Calu3 (cell line): ENCODE measurements around the gene B9D1. TPM values are rescaled to one million over a fixed set of nuclear protein-coding genes. Genes with fewer than 3 reads are reported as not detected.

Experiments used
- BruUV-seq: library from RNA; stranded (reverse); fragments of 400-500 nt; replicated peaks from 2 replicates; lab custom pipeline; 2021; lab: Mats Ljungman, UMichigan
- CTCF ChIA-PET: fragments of 300-600 bp; sonication (Branson Sonifier 250); formaldehyde crosslinking; loops from one replicate; lab custom pipeline; 2022; ENCODE audit warnings: antibody characterized with exemption; lab: Charles Lee
- DNase-seq: peaks from one replicate; pipeline ENCODE4 v3.0.0; 2022
- H3K27ac Mint-ChIP-seq: one replicate; pipeline ENCODE4 v1.8.0; 2022; ENCODE audit warnings: mixed read lengths; ENCODE audit not compliant: unreplicated experiment
- H3K27me3 Mint-ChIP-seq: one replicate; pipeline ENCODE4 v1.8.0; 2022; ENCODE audit warnings: mixed read lengths; ENCODE audit not compliant: unreplicated experiment
- H3K36me3 Mint-ChIP-seq: one replicate; pipeline ENCODE4 v1.8.0; 2022; ENCODE audit warnings: mild to moderate bottlenecking, moderate library complexity, mixed read lengths; ENCODE audit not compliant: insufficient read depth, unreplicated experiment
- H3K4me1 Mint-ChIP-seq: one replicate; pipeline ENCODE4 v1.8.0; 2022; ENCODE audit warnings: mild to moderate bottlenecking, low read depth, mixed read lengths; ENCODE audit not compliant: unreplicated experiment
- H3K4me3 Mint-ChIP-seq: one replicate; pipeline ENCODE4 v1.8.0; 2022; ENCODE audit warnings: mild to moderate bottlenecking, low read depth, moderate library complexity, mixed read lengths; ENCODE audit not compliant: unreplicated experiment
- H3K9me3 Mint-ChIP-seq: one replicate; pipeline ENCODE4 v1.8.0; 2022; ENCODE audit warnings: low read depth, mixed read lengths; ENCODE audit not compliant: unreplicated experiment
- CTCF ChIP-seq: fragments of 200-600 bp; IDR thresholded peaks from one replicate; pipeline ENCODE4 v1.8.0; 2022; ENCODE audit warnings: antibody characterized with exemption; ENCODE audit not compliant: unreplicated experiment
- intact Hi-C: fragments of 100-400 bp; cut with micrococcal nuclease; formaldehyde crosslinking; loops from one replicate; pipeline ENCODE4 v1.10.0; 2022; ENCODE audit not compliant: unreplicated experiment
- microRNA-seq: library from miRNA; unstranded; fragments of <30 nt; microRNA quantifications from one replicate; pipeline ENCODE4 v1.2.0, GENCODE V29; 2022
- total RNA-seq: library from RNA; stranded (reverse); gene quantifications from 2 replicates; pipeline ENCODE4 v1.2.3, GENCODE V29; 2022

The B9D1 gene
- total RNA-seq, 1 experiment from 2014 or later = 14.1 TPM

- intact Hi-C loops = no loop called here
- CTCF ChIA-PET = no interaction called here
- DNase-seq = no peak
- no peaks in the 10 kb centered on the region for H3K36me3 Mint-ChIP-seq
- no peaks in the 10 kb centered on the region for H3K9me3 Mint-ChIP-seq
- no peak overlapping the region for H3K4me3 Mint-ChIP-seq
- no peak for TF ChIP-seq CTCF
- no TSS peak for BruUV-seq
- no peaks in the 10 kb centered on the region for H3K4me1 Mint-ChIP-seq
- no peak overlapping the region for H3K27ac Mint-ChIP-seq
- H3K27me3 Mint-ChIP-seq = no peaks in the 10 kb centered on the region
Observed at GRCh38 chr17:19295473-19296135, 66.9 kb downstream of the B9D1 start.

- no TSS peak for BruUV-seq
- intact Hi-C loops = no loop called here
- Mint-ChIP-seq H3K9me3 (no peaks in the 10 kb centered on the region), H3K4me1 (no peaks in the 10 kb centered on the region), H3K27ac (no peak overlapping the region), H3K4me3 (no peak overlapping the region), H3K27me3 (no peaks in the 10 kb centered on the region), H3K36me3 (no peaks in the 10 kb centered on the region)
- no peak for TF ChIP-seq CTCF
- CTCF ChIA-PET = no interaction called here
- DNase-seq = no peak
Observed at GRCh38 chr17:19294443-19294842, 68.1 kb downstream of the B9D1 start.

Small RNA genes lying within 50 kb of the gene (microRNA-seq; reads per million reads assigned to microRNA genes)
- 1,968 reads per million, percentile 86 among the genes with 10 or more reads in this experiment for gene MIR1180

Other genes starting within 250 kb of the B9D1 start
- gene GRAPL, start 235.1 kb downstream of the B9D1 start, total RNA-seq = not detected in 2 replicates
- gene EPN2, start 125.4 kb downstream of the B9D1 start, total RNA-seq = 31.3 and 31.6 TPM in 2 replicates
- gene MAPK7, start 15.8 kb upstream of the B9D1 start, total RNA-seq = 15.0 and 19.3 TPM in 2 replicates
- gene MFAP4, start 24.5 kb upstream of the B9D1 start, total RNA-seq = not detected in 2 replicates
- gene RNF112, start 48.5 kb upstream of the B9D1 start, total RNA-seq = 0.61 and 1.3 TPM in 2 replicates
- gene SLC47A1, start 171.1 kb upstream of the B9D1 start, total RNA-seq = not detected in 2 replicates